Measurements from ENCODE around the gene MAPKAPK2. TPM values are rescaled to one million over a fixed set of nuclear protein-coding genes. Genes with fewer than 3 reads are reported as not detected.

MAPKAPK2 gene
- total RNA-seq, 1 donor from 2014 or later = 77.7 TPM

- no peak overlapping the region for H3K4me3 Mint-ChIP-seq
- no peak for TF ChIP-seq CTCF (conservative IDR thresholded peaks at IDR 0.05)
- H3K36me3 Mint-ChIP-seq (ENCODE audit: low read depth) = no peaks in the 10 kb centered on the region
- H3K9me3 Mint-ChIP-seq = no peaks in the 10 kb centered on the region
- peaks cover 5% of the 10 kb centered on the region for H3K27me3 Mint-ChIP-seq (ENCODE audit: low read depth)
- no peak overlapping the region for H3K27ac Mint-ChIP-seq (ENCODE audit: unreplicated experiment)
- DNase-seq (ENCODE audit: low read depth, low spot score) = no peak
- H3K4me1 Mint-ChIP-seq = no peaks in the 10 kb centered on the region
Measured at GRCh38 chr1:206674236-206674635, 10.5 kb upstream of the MAPKAPK2 start.

- no peak for TF ChIP-seq CTCF (conservative IDR thresholded peaks at IDR 0.05)
- Mint-ChIP-seq H3K9me3 (no peaks in the 10 kb centered on the region), H3K27me3 (ENCODE audit: low read depth) (peaks cover 5% of the 10 kb centered on the region), H3K4me3 (no peak overlapping the region), H3K4me1 (peaks cover 2% of the 10 kb centered on the region), H3K27ac (ENCODE audit: unreplicated experiment) (peak overlapping the region; percentile 44), H3K36me3 (ENCODE audit: low read depth) (no peaks in the 10 kb centered on the region)
- DNase-seq (ENCODE audit: low read depth, low spot score) = no peak
Measured at GRCh38 chr1:206674745-206675175, 9.9 kb upstream of the MAPKAPK2 start.

GRCh38 chr1:206676499-206676898 lies 8.2 kb upstream of the MAPKAPK2 start:
- H3K27me3 Mint-ChIP-seq (ENCODE audit: low read depth) = peaks cover 6% of the 10 kb centered on the region
- no peak for DNase-seq (ENCODE audit: low read depth, low spot score)
- no peak overlapping the region for H3K27ac Mint-ChIP-seq (ENCODE audit: unreplicated experiment)
- no peak overlapping the region for H3K4me3 Mint-ChIP-seq
- no peak for TF ChIP-seq CTCF (conservative IDR thresholded peaks at IDR 0.05)
- peaks cover 9% of the 10 kb centered on the region for H3K4me1 Mint-ChIP-seq
- H3K36me3 Mint-ChIP-seq (ENCODE audit: low read depth) = no peaks in the 10 kb centered on the region
- no peaks in the 10 kb centered on the region for H3K9me3 Mint-ChIP-seq

GRCh38 chr1:206678490-206678889 lies 6.2 kb upstream of the MAPKAPK2 start:
- Mint-ChIP-seq H3K36me3 (ENCODE audit: low read depth) (no peaks in the 10 kb centered on the region), H3K27ac (ENCODE audit: unreplicated experiment) (no peak overlapping the region), H3K4me3 (no peak overlapping the region), H3K4me1 (peaks cover 9% of the 10 kb centered on the region), H3K27me3 (ENCODE audit: low read depth) (peaks cover 24% of the 10 kb centered on the region), H3K9me3 (no peaks in the 10 kb centered on the region)
- no peak for DNase-seq (ENCODE audit: low read depth, low spot score)
- no peak for TF ChIP-seq CTCF (conservative IDR thresholded peaks at IDR 0.05)

- Mint-ChIP-seq H3K4me1 (peaks cover 16% of the 10 kb centered on the region), H3K36me3 (ENCODE audit: low read depth) (no peaks in the 10 kb centered on the region), H3K9me3 (no peaks in the 10 kb centered on the region)
Measured at GRCh38 chr1:206679738-206680211, 4.9 kb upstream of the MAPKAPK2 start.

More at GRCh38 chr1:206679738-206680211, 4.9 kb upstream of the MAPKAPK2 start:
- DNase-seq (ENCODE audit: low read depth, low spot score) = no peak
- Mint-ChIP-seq H3K4me3 (peak overlapping the region; percentile 8), H3K27ac (ENCODE audit: unreplicated experiment) (no peak overlapping the region), H3K27me3 (ENCODE audit: low read depth) (peaks cover 36% of the 10 kb centered on the region)
- TF ChIP-seq CTCF (conservative IDR thresholded peaks at IDR 0.05) = no peak

All from neural crest cell (in vitro differentiated cells).